ENCODE measurements around the gene C9orf152. TPM values are rescaled to one million over a fixed set of nuclear protein-coding genes. Genes with fewer than 3 reads are reported as not detected.
"Not testable (repeated sequence)": the region's sequence is repeated elsewhere in the genome, so short reads cannot be mapped to it uniquely, and the experiment has no call there.

C9orf152 gene
- polyA plus RNA-seq, 4 donors = 0.08 to 0.76 (median 0.48) TPM

DNA sequence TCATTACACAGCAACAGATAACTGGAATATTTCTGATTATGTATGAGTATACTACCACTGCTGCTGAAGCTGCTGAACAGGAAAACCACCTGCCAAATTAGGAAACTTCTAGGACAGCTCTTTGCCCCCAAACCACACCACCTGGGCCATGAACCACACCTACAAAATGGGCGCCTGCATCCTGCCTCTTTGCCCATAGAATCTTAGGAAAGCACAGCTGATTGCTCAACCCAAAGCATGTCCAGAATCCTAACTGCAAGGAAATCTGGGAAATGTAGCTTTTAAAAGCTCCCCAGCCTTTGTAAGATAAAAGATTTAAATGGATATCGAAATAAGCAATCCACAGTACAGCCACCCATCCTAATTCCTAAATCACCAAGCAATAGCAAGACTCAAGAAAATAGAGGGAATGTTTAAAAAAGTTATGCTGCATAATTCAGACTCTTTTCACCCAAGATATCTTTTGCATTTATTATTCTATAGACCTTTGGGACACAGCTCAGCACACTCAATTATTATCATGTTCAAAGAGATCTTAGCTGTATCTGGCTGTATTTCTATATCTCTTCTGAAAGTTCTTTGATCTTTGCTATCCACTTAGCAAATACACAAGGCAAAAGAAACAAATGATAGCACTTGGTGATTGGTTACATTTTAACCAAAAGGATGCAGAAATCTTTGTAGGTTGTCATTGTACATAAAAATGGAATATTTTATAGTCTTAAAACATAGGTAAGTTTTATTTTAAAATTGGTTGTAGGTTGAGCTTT lies 6.8 kb upstream of the C9orf152 start:
- no peak for DNase-seq (ENCODE audit: low read depth in 4 of 4, low spot score in 3 of 4)

DNA sequence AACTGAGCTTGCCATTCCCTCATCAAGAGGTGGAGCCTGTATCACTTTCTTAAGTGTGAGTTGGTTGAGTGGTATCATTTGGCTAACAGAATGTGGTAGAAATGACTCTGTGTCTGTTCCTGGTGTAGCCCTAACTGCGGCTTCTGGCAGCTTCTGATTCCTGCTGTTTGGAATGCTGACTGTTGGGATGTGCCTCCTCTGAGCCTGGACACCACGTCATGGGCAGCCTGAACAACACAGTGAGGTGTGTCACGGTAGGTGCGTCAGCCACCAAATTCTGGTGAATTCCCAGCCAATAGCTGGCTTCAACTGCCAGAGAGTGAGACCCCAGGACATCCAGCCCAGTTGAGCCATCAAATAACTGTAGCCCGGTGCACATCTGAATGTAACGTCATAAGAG lies 6.1 kb upstream of the C9orf152 start:
- no peak for DNase-seq (ENCODE audit: low read depth in 4 of 4, low spot score in 3 of 4)

DNA sequence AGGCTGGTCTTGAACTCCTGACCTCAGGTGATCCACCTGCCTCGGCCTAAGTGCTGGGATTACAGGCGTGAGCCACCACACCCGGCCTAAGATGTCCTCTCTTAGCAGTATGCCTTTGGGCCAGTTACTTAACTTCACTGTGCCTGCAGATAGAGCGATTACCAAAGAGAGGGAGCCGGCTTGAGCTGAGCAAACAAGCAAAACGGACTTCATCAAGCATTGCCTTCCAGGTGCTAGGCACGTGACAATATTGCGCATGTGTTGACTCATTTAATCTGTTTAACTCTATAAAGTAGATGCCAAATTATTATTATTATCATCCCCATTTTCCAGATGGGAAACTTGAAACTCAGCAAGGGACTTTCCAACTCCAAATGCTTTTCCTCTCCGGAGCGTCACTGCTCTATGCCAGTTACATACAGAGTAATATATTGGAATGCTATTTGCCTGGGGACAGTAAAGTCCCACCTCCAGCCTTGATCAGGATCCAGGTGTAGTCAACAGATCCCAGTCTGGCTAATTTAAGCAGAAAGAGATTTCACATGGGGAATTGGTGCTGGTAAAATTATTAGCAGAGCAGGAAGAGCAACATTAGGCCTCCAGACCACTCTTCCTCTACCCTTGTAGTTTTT lies 5.6 kb upstream of the C9orf152 start:
- no peak for DNase-seq (ENCODE audit: low read depth in 4 of 4, low spot score in 3 of 4)

DNA sequence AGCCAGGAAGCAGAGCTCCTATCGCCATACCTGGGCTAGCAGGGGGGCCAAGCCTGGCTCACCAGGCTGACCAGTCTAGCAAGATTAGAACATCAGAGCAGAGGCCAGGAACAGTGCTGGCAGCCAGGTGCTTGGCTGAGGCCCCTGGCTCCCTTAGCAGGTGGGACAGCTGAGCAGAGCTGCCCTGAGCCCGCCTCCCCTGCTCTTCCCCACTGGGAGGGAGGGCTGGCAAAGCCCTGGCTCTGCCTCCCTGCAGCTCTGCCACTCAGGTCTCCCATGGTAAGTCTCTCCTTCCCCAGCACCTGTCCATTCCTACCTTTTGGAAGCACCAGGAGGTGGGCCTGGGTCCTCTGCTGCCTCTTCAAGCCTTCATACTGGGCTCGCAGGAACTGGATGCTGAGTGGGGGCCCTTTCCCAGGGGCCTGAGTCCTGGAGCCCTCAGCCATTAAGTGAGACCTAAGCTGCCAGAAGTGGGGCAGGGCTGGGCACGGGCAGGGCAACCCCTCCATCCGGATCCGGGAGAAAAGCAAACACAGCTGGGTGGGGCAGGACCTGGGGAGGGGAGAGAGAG lies 803 bp downstream of the C9orf152 start:
- no peak for DNase-seq (ENCODE audit: low read depth in 4 of 4, low spot score in 3 of 4)

DNA sequence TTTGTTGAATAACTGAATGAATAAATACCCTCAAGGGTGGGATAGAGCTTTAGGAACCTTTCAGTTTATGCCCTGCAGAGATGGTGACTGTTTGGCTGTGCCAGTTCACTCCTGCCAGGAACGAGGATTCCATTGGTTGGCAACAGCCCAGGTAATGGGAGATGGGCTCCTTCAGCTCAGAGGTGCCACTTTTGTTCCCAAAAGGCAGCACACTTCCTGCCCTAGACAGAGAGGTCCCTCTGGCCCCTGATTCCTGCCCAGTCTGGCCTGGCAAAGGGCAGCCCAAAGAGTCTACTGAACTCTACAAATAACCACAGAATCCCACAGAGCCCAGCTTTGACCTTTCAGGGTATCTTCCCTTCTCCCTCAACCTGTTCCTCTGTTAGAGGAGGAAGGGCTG lies 1.6 kb downstream of the C9orf152 start:
- DNase-seq (ENCODE audit: low read depth in 4 of 4, low spot score in 3 of 4) = no peak

DNA sequence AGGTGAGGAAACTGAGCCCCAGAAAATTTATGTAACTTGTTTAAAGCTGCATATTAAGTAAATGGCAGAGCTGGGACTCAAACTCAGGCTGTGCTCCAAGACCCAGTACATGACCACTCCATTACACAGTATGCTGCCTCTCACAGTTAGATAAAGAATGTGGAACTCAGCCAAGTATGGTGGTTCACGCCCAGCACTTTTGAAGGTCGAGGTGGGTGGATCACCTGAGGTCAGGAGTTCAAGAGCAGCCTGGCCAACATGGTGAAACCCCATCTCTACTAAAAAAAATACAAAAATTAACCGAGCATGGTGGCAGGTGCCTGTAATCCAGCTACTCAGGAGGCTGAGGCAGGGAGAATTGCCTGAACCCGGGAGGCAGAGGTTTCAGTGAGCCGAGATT lies 2.3 kb downstream of the C9orf152 start:
- not testable (repeated sequence) for DNase-seq (ENCODE audit: low read depth in 4 of 4, low spot score in 3 of 4)

DNA sequence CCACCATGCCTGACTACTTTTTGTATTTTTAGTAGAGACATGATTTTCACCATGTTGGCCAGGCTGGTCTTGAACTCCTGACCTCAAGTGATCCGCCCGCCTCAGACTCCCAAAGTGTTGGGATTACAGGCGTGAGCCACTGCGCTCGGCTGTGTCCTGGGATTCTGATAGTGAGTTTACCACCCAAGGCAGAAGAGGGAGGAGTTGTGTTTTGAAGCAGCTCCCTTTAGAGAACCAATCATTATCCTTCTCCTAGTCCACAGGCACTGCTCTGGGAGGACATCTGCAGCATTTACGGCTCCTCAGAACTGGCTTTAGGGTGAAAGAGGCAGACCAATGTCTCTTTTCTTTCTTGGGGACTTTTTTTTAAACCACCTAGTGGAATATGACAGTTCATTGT lies 5.7 kb downstream of the C9orf152 start:
- no peak for DNase-seq (ENCODE audit: low read depth in 4 of 4, low spot score in 3 of 4)

DNA sequence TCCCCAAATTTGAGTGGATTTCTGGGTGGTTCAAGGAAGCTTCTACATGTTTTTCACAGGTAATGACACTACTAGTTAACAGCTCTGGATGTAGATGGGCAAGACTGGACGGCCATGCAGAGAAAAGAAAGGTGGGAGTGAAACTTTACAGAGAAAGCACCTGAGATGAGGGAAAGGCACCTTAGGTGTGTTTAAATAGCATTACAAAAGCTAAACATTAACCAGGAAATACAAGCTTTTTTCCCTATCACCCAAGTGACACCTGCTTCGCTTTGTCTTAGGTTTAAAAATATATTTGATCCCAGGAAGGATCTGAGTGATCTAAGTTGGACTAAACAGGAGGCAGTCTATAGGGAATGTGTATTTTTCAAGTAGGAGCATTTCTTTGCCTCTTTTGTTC lies 8.3 kb downstream of the C9orf152 start:
- DNase-seq (ENCODE audit: low read depth in 4 of 4, low spot score in 3 of 4) = no peak

DNA sequence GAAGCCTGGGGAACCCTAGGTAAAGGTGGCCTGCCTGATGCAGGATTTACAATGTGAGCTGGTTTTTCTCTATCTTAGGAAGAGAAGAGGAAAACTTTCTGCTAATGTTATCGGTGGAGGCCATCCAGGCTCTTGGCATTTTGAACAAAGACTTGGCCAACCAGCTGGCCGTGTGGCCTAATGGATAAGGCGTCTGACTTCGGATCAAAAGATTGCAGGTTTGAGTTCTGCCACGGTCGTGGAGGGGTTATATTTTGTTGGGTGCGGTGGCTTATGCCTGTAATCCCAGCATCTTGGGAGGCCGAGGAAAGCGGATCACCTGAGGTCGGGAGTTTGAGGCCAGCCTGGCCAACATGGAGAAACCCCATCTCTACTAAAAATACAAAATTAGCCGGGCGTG lies 9.6 kb downstream of the C9orf152 start:
- DNase-seq (ENCODE audit: low read depth in 4 of 4, low spot score in 3 of 4) = no peak

DNA sequence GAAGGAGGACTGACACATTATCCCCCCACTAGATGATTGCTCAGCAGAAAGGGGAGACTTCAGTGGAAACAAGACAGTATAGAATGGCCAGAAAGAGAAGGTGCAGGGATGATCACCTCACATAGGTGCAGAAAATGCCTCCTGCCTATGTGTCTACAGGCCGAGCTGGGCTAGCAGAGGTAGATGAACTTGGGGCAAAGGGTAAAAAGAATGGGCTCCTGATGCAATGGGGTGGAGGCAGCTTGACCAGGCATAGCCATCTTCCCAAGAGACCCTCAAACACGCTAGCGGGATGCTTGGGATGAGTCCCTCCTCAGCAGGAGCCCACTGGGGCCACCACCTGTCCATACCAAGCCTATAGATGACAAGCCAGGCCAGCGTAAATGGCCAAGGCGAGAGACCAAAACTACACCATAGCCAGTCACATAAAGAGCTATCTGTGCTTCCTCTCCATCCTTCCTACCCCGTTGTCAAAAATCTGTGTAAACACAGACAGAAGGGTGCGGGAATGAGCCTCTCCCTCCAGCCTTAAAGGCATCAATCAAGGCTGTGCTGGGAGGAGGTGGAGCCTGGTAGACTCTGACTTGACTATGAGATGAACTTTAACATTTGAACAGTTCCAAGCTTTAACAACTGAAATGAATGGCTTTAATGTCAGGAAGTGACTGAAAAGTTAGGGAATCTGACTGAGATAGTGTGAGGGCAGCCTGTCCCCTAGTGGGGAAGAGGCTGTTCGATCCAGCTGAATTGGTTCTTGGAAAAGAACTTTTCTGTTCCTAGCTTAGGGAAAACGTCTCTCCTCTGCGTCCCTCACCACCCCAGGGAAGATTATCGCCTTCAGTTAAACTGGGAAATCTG lies 10.4 kb downstream of the C9orf152 start:
- no peak for DNase-seq (ENCODE audit: low read depth in 4 of 4, low spot score in 3 of 4)

DNA sequence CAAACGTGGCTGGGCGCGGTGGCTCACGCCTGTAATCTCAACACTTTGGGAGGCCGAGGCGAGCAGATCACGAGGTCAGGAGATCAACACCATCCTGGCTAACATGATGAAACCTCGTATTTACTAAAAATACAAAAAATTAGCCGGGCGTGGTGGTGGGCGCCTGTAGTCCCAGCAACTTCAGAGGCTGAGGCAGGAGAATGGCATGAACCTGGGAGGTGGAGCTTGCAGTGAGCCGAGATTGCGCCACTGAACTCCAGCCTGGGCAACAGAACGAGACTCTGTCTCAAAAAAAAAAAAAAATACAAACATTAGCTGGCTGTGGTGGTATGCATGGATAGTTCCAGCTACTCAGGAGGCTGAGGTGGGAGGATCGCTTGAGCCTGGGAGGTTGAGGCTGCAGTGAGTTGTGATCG lies 11.9 kb downstream of the C9orf152 start:
- DNase-seq (ENCODE audit: low read depth in 4 of 4, low spot score in 3 of 4) = not testable (repeated sequence)

DNA sequence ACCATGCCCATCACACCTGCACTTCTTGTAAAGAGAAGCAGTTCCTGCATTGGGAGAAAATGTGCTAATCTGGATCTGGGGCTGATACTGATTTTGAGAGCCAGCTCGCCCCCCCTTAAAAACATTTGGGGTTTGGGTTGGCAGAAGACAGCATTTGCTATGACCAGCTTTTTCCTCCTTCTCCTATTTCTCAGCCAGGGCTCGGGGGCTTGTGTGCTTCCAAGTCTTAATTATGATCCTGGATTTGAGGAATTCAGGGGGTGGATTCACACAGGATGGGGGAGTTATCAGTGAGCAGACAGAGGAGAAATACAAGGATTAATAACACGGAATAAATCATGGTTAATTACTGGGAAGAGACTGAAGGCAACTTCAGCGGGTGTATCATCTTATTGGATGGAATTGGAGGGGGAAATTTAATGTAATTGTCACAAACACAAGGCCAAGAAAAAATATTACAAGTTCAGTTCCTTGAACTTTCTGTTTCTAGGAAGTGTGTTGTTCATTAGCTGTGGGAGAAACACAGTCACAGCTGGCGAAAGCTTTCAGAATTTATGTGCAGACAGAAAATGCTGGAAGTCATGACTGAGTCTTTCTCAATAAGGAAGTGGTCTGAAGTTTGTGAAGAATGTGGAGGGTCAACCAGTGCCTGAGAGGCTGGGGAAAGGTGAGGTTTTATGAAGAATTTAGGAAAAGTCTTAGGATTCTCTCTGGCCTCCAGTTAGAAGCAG lies 15.3 kb downstream of the C9orf152 start:
- DNase-seq (ENCODE audit: low read depth in 4 of 4, low spot score in 3 of 4) = peak in 3 of 4 donors; percentile 68 to 76 (median 75)

DNA sequence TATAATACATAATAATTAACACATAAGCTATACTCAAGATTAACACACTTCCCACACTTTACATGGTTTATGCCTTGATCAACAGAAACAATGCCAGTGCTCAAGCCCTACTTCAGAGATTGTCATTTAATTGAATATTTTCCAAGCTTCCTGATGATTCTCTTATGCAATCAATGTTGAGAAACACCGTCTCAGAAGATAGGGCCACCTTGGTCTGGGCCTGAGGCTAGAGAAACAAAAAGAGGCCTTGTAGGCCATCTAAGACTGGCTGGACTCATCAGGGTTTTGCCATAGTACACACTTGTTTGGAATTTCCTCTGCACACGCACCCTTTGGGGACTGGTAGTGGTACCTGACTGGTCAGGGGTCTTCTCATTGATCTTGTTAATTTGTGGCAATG lies 16.3 kb downstream of the C9orf152 start:
- no peak for DNase-seq (ENCODE audit: low read depth in 4 of 4, low spot score in 3 of 4)

DNA sequence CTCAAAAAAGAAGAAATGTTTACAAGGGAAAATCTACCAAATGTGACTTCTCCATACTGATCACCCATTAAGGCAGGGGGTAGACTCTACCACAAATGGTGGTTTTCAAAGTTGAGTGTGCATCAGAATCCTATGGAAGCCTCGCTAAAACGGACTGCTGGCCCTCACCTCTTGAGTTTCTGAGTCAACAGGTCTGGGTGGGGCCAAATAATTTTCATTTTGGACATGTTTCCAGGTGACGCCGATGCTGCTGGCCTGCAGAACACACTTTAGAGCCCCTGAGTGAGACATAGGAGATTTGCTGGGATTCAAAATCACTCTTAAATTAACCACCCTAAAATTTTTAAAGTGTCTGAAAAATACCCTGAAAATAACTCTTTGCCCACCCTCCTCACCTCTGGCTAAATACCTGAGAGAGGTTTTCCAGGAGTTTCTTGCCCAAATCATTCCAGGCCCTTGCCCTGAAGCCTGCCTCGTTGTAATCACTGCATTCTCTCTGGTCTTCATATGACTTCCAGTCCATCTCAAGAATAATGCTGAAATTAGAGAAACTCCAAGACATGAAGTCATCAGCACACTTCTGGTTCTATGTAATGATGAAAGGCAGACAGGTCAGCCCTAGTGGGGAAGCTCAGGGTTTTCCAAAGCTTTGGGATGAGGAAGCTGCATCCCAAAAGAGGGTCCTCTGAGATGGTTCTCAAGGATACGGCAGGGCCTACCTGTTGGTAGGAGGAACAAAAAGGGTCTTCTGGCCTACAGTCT lies 18.2 kb downstream of the C9orf152 start:
- DNase-seq (ENCODE audit: low read depth in 4 of 4, low spot score in 3 of 4) = no peak

DNA sequence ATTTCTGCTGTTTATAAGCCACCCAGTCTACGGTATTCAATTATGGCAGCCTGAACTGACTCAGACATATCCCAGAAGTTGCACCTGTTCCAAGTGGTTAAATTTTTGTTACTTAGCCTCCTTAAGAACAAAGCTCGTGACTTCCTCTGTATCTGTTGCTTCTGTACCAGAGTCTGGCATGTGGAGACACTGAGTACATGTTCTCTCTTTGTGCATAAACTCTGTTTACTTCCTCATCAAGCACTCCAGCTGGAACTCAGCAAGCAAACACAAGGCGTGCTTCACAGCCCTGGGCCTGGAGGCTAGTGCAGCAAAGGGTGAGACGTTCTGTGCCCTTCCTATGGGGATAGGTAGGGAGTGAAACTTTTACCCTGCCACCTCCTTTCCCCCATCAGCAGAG lies 19.0 kb downstream of the C9orf152 start:
- DNase-seq (ENCODE audit: low read depth in 4 of 4, low spot score in 3 of 4) = no peak

DNA sequence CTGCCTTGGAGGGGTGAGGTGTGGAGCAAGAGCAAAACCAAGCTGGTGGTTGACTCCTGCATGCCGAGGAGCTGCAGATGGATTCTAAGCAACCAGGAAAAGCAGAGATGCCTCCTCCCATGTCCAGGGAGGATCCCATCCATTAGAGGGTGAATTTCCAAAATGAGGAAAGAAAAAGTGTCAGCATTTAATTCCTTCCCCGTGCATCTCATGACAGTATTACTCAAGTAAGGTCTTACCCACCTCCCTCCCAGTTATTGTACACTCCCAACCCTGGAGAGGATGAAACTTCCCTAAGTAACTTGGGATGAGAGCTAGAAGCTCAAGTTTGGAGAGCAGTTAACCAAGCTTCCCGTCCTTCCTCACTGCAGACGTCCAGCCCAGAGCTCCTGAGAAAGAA lies 19.9 kb downstream of the C9orf152 start:
- no peak for DNase-seq (ENCODE audit: low read depth in 4 of 4, low spot score in 3 of 4)

DNA sequence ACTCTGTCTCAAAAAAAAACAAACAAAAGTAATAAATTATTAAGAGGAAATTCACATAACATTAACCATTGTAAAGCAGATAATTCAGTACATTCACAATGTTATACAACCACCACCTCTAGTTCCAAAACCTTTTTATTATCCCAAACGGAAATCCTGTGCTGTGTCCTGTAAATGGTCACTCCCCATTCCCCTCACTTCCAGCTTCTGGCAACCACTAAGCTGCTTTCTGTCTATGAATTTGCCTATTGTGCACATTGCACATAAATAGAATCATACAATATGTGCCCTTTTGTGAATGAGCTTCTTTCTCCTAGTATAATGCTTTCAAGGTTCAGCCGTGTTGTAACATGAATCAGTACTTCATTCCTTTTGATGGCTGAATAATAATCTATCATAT lies 20.8 kb downstream of the C9orf152 start:
- no peak for DNase-seq (ENCODE audit: low read depth in 4 of 4, low spot score in 3 of 4)

DNA sequence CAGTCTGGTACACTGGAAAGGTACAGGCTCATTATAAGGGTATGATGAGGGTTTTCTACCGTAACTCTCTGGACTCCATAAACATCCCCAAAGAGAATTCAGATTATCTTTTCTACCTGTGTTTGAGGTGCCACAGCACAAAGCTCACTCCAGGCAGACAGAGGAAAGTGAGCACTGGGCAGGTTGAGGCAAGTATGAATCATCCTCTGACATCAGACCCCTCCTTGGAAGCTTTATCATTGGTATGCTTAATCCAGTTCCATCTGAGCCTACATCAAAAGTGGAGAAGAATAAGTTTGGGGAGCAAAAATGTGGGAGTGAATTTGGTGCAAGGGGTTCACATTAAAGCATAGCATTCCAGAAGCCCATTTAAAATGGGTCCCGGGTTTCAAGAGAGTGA lies 21.7 kb downstream of the C9orf152 start:
- no peak for DNase-seq (ENCODE audit: low read depth in 4 of 4, low spot score in 3 of 4)

DNA sequence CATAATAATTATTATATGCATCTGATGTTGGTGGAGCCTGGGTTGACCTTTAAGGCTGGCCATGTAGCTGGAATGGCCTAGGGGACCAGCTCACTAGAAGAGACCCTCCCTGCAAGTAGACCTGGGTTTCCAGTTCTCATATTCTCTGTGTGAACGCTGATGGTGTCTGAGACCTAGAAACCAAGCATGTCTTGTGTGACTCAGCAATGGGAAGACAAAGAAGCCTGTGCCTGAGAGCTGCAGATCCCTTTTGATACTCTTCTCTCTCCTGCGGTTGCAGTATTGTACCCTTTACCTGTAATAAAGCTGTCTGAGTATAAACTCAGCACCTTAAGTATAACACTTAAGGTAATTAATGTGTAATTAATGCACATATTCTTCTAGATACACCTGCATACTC lies 22.2 kb downstream of the C9orf152 start:
- no peak for DNase-seq (ENCODE audit: low read depth in 4 of 4, low spot score in 3 of 4)
